DMS114 treated with DMSO at 0.1 percent for 48 hours (cell line): ENCODE measurements around the gene FUBP1.
"Not testable (repeated sequence)": the region's sequence is repeated elsewhere in the genome, so short reads cannot be mapped to it uniquely, and the experiment has no call there.

Source experiments
- DNase-seq: peaks from one replicate; lab custom pipeline; 2025; ENCODE audit not compliant: unreplicated experiment; lab: John Stamatoyannopoulos, UW

FUBP1 gene

DNA sequence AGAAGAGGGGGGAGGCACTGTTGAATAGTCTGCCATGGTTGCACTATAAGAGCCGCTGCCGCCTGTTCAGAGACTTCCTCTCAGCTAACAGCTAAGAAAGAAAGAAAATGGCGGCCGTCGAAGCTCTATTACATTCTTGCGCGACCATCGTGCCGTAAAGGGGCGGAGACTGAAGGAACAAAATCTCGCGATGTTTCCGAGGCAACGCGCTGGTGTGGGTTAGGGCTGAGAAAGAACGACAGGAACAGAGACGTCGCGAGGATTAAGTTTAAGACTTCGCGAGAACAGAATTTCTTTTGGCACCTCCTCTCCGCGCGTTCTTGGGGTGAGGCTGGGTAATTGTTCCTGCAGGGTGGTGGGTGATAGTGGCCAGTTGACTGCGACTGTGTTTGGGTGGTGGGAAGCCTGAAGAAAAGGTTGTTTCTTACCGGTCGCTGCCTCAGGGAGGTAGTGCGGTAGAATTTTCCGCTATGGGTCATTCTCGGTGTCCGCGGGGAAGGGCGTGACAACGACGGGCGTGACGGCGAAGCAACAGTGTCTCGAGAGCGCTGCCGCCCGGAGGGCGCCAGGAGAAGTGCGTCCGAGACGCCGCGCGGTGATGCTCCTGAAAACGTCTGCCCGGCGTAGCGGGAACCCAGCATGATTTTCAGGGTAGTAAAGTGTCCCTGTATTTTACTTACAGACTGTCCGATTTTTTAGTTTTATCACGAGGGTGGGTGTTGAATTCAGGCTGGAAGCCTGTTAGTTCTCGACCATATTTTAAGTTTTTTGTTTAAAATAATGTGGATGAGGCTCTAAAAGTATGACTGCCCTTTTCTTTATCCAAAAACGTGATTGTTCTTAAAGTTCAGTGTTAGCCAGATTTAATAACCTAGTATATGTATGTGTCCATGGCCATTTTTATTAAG is at the start of gene FUBP1:
TSS of gene FUBP1 (minus strand) at position 104 of the 908 bp plus-strand sequence. CDS start at position 36, 68 bp downstream.
- DNase-seq, result peak; percentile 99

DNA sequence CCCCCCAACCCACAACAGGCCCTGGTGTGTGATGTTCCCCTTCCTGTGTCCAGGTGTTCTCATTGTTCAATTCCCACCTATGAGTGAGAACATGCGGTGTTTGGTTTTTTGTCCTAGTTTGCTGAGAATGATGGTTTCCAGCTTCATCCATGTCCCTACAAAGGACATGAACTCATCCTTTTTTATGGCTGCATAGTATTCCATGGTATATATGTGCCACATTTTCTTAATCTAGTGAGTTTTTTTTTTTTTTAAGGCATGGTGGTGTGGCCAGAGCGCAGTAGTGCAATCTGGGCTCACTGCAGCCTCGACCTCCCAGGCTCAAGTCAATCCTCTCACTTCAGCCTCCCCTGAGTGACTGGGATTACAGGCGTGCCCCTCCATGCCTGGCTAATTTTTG is 42.3 kb upstream of the FUBP1 start:
- not testable (repeated sequence) for DNase-seq

- DNase-seq, result no peak
These were observed 40.2 kb upstream of the FUBP1 start for GRCh38 chr1:78019024-78019423.

DNA sequence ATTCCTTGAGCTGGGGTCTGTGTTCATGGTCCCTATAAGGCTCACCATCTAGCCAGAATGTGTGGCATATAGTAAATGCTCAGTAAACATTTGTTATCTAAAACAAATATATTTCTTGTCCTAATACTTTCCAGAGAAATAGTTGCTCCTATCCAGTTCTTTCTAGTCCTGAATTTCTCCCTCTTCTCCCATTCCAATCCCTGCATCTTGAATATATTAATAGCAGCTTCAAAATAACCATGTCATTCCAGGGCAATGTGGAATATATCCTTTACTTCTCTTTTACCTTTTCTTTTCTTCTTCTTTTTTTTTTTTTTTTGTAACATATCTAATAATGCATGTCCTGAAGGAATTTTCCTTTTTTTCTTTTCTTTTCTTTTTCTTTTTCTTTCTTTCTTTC is 36.3 kb upstream of the FUBP1 start:
- no peak for DNase-seq

DNA sequence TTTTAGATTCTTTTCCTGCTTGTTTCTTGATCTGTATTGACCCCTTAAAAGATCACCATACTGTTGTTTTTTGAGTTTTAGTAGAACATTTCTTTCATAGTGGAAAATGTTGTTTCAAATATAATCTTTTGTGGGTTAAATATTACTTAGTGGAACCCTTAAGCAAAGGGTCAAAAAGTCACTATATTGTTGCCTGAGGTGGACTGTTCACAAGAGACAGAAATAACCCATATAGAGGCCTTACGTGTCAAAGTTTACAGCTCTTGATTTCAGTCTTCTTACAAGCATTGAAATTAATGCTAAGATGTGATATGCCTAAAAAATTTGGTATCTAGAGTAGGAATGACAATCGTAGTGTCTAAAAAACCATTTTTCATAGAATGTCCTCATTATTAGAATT is 32.2 kb upstream of the FUBP1 start:
- DNase-seq, result no peak

- no peak for DNase-seq
These were observed 31.0 kb upstream of the FUBP1 start for GRCh38 chr1:78009836-78010235.

DNA sequence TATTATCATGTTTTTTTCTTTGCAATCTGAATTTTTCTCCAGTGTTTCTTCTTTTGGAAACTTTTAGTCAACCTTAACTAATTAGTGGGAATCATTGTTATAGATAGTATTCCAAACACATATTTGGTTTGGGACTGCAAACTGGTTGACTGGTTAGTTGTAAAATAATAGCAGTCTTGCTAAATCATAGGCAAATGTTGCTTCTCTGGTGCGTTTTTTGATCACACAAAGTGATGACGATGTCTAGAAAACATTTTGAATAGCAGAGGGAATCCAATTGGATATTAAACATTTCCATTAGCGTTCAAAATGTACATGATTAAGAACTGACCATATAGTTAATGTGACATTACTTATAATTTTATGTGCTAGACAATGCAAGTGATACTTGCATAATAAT is 30.4 kb upstream of the FUBP1 start:
- no peak for DNase-seq

GRCh38 chr1:78007677-78008341 is 28.9 kb upstream of the FUBP1 start:
- DNase-seq, result no peak

DNA sequence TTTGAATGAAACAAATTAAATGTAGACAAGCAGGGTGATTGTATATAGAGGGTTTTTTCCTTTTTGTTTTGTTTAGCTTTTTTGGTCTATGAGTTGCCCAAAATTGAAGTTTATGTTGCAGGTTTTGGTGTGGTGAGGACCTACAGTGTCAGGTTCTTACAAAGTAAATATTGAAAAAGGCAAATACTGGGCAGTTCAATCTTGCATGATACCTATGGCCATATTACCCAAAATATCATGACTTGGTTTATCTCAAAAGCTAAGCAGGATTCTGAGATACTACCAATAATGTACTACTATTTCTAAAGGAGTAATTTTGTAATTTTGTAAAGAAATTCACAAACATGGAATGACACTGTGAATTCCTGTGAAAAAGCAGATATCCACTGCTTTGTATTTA is 27.6 kb upstream of the FUBP1 start:
- DNase-seq, result no peak

- peak; percentile 39 for DNase-seq
These were observed 26.9 kb upstream of the FUBP1 start for GRCh38 chr1:78005755-78006154.

- DNase-seq, result no peak
These were observed 26.5 kb upstream of the FUBP1 start for GRCh38 chr1:78005448-78005722.

GRCh38 chr1:78004719-78005447 is 26.0 kb upstream of the FUBP1 start, which contains the start of gene DNAJB4:
Gene DNAJB4, plus strand, starts transcription at chr1:78004939. Its CDS starts 172 bp downstream, at chr1:78005111.
- DNase-seq, result peak; percentile 99

- DNase-seq, result peak; percentile 89
These were observed 25.2 kb upstream of the FUBP1 start for GRCh38 chr1:78003882-78004718.

GRCh38 chr1:78003070-78003746 is 24.3 kb upstream of the FUBP1 start:
- DNase-seq, result no peak

GRCh38 chr1:78000536-78000935 is 21.7 kb upstream of the FUBP1 start:
- not testable (repeated sequence) for DNase-seq

DNA sequence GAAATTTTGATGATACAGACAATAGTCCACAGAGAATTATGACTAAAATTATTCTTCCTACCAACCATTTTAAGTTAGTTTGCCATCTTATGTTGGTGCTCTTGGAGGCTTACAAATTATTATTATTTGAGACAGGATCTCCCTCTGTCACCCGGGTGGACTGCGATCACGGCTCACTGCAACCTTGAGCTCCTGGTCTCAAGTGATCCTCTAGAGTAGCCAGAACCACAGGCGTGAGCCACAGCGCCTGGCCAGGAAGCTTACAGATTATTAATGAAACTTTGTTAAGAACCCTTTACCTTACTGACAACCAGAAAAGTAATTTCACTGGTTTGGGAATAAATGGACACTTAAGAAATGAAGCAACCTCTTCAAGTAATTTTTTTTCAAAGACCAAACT is 17.9 kb upstream of the FUBP1 start:
- DNase-seq, result no peak

GRCh38 chr1:77994117-77994705 is 15.3 kb upstream of the FUBP1 start:
- DNase-seq, result no peak

GRCh38 chr1:77991638-77992037 is 12.8 kb upstream of the FUBP1 start:
- no peak for DNase-seq

GRCh38 chr1:77990629-77991204 is 11.8 kb upstream of the FUBP1 start:
- no peak for DNase-seq

- no peak for DNase-seq
These were observed 10.9 kb upstream of the FUBP1 start for GRCh38 chr1:77989744-77990143.
